ENCODE data around the gene HUNK.

DNA sequence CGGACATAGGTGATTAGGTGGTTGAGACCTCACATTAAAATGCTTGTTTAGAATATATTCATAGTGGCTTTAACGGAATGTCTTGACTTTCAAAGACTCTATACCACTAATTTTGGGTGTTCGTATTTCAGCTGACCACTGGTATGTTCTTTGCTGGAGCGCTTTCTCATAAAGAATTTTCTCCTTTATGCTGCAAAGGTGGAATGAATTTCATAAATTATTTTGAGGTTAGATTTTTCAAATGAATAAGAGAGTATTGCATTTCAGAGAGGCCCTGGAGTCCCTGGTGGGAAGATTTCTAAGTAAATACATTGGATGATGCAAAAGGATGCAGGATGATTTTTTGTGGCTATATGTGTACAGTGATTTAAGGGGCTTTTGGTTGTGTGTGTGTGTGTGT, 55.8 kb downstream of the HUNK start:
- TF ChIP-seq EZH2phosphoT487 (IDR thresholded peaks at IDR 0.05; ENCODE audit: insufficient read depth, low read depth) (no peak), EZH2 (IDR thresholded peaks at IDR 0.05; ENCODE audit: insufficient read depth, poor library complexity, severe bottlenecking) (no peak)
